ENCODE results near the gene DLX3. TPM values are rescaled to one million over a fixed set of nuclear protein-coding genes. Genes with fewer than 3 reads are reported as not detected.

Gene DLX3
- polyA plus RNA-seq, 1 of the 3 experiments (the other 2 are of a cell fraction), result not detected

- Histone ChIP-seq H3K36me3 (replicated peaks in 1 of 2; ENCODE audit: control insufficient read depth in 1 of 2, insufficient read depth in 2 of 2, low read length in 1 of 2) (no peaks in the 10 kb centered on the region), H3K9me3 (no peaks in the 10 kb centered on the region), H2AFZ (ENCODE audit: low read depth) (no peak overlapping the region), H3K27ac (ENCODE audit: low read depth in 2 of 2, low read length in 1 of 2) (no peak overlapping the region), H3K9ac (no peak overlapping the region), H3K79me2 (ENCODE audit: insufficient read depth) (no peaks in the 10 kb centered on the region), H3F3A (replicated peaks; ENCODE audit: insufficient read depth) (no peaks in the 10 kb centered on the region), H4K20me1 (ENCODE audit: insufficient read depth) (no peaks in the 10 kb centered on the region), H3K4me2 (0 out of 2 replicates have a peak overlapping the region, but pooled peaks have one; percentile 9), H3K27me3 (ENCODE audit: insufficient read depth) (peaks cover 92% of the 10 kb centered on the region), H3K4me1 (ENCODE audit: control insufficient read depth in 1 of 2, insufficient read depth in 2 of 2, low read depth in 1 of 2, low read length in 1 of 2) (peaks cover 0 to 5% of the 10 kb centered on the region in 2 experiments; a peak in 1 of 4 replicates), H3K9me2 (no peaks in the 10 kb centered on the region), H3K4me3 (ENCODE audit: low read depth in 2 of 2, low read length in 1 of 2) (no peak overlapping the region)
- WGBS (ENCODE audit: low lambda C conversion rate), result 19% methylated on average over 18 of the region's 18 CpGs
- TF ChIP-seq SIN3A (IDR thresholded peaks at IDR 0.05; ENCODE audit: borderline replicate concordance, low read depth, low read length), result no peak
- TF ChIP-seq EZH2phosphoT487 (IDR thresholded peaks at IDR 0.05; ENCODE audit: borderline replicate concordance, low read depth), result peak; percentile 59
- CTCF ChIA-PET, result interaction anchor here (0.7 to 55.0 kb wide), 4 partner anchors 13 to 103 kb away, joined by 3 to 1225 read pairs (median 38); partner anchors contain the start of gene DLX3
- POLR2A ChIA-PET, result no interaction called here
- no peak for DNase-seq
Observed at GRCh38 chr17:49964303-49964768, 30.7 kb downstream of the DLX3 start.

- Histone ChIP-seq H3K27me3 (ENCODE audit: insufficient read depth) (peaks cover 92% of the 10 kb centered on the region), H4K20me1 (ENCODE audit: insufficient read depth) (no peaks in the 10 kb centered on the region), H3K36me3 (replicated peaks in 1 of 2; ENCODE audit: control insufficient read depth in 1 of 2, insufficient read depth in 2 of 2, low read length in 1 of 2) (no peaks in the 10 kb centered on the region), H3K9me2 (no peaks in the 10 kb centered on the region), H3F3A (replicated peaks; ENCODE audit: insufficient read depth) (no peaks in the 10 kb centered on the region), H2AFZ (ENCODE audit: low read depth) (no peak overlapping the region), H3K9ac (no peak overlapping the region), H3K4me1 (ENCODE audit: control insufficient read depth in 1 of 2, insufficient read depth in 2 of 2, low read depth in 1 of 2, low read length in 1 of 2) (peaks cover 0 to 3% of the 10 kb centered on the region in 2 experiments; a peak in 1 of 4 replicates), H3K79me2 (ENCODE audit: insufficient read depth) (no peaks in the 10 kb centered on the region), H3K9me3 (no peaks in the 10 kb centered on the region), H3K27ac (ENCODE audit: low read depth in 2 of 2, low read length in 1 of 2) (no peak overlapping the region), H3K4me2 (0 out of 2 replicates have a peak overlapping the region, but pooled peaks have one; percentile 9), H3K4me3 (ENCODE audit: low read depth in 2 of 2, low read length in 1 of 2) (no peak overlapping the region)
- CTCF ChIA-PET, result interaction anchor here (1.3 to 55.0 kb wide), 5 partner anchors 12 to 102 kb away, joined by 5 to 1225 read pairs (median 9); partner anchors contain the start of gene DLX3
- no peak for DNase-seq
- 25% methylated on average over 50 of the region's 52 CpGs for whole genome bisulfite sequencing (ENCODE audit: low lambda C conversion rate)
- POLR2A ChIA-PET, result no interaction called here
- no peak for TF ChIP-seq PBX3 (IDR thresholded peaks at IDR 0.05)
- TF ChIP-seq TCF12 (IDR thresholded peaks at IDR 0.05), result no peak
- TF ChIP-seq SMC3 (IDR thresholded peaks at IDR 0.05; ENCODE audit: low read depth, low read length), result no peak
- no peak for TF ChIP-seq SIN3A (IDR thresholded peaks at IDR 0.05; ENCODE audit: borderline replicate concordance, low read depth, low read length)
- TF ChIP-seq IRF3 (IDR thresholded peaks at IDR 0.05; ENCODE audit: low read depth, low read length), result no peak
- TF ChIP-seq EZH2phosphoT487 (IDR thresholded peaks at IDR 0.05; ENCODE audit: borderline replicate concordance, low read depth), result no peak; the same call in none of the 2 replicates
- TF ChIP-seq ZBTB33 (IDR thresholded peaks at IDR 0.05; ENCODE audit: borderline replicate concordance, low read depth), result no peak
- TF ChIP-seq EP300 (IDR thresholded peaks at IDR 0.05; ENCODE audit: borderline replicate concordance in 1 of 2, low read depth in 1 of 2, low read length in 1 of 2), result no peak
- no peak; the same call in 1 of the 2 replicates for TF ChIP-seq USF1 (IDR thresholded peaks at IDR 0.05; ENCODE audit: borderline replicate concordance, low read depth)
- no peak for TF ChIP-seq TEAD4 (IDR thresholded peaks at IDR 0.05; ENCODE audit: borderline replicate concordance, insufficient read depth)
- no peak for TF ChIP-seq RAD21 (IDR thresholded peaks at IDR 0.05; ENCODE audit: low read length)
- no peak for TF ChIP-seq NRF1 (IDR thresholded peaks at IDR 0.05; ENCODE audit: low read depth, low read length)
- TF ChIP-seq FOXJ3 (CRISPR knock-in tag; IDR thresholded peaks at IDR 0.05), result no peak
- TF ChIP-seq CTCF (IDR thresholded peaks at IDR 0.05), result no peak
- TF ChIP-seq JUND (IDR thresholded peaks at IDR 0.05), result no peak
- no peak for TF ChIP-seq FOXM1 (IDR thresholded peaks at IDR 0.05; ENCODE audit: low read depth)
Observed at GRCh38 chr17:49963626-49964302, 31.3 kb downstream of the DLX3 start.
